GM23248 (cell line): Measurements from ENCODE around the gene SPC25. TPM values are rescaled to one million over a fixed set of nuclear protein-coding genes. Genes with fewer than 3 reads are reported as not detected.

Source experiments
- DNase-seq: peaks from one replicate; pipeline ENCODE4 v3.0.0-alpha.2; 2015
- H2AFZ ChIP-seq: fragments of 200-600 bp; sonication (generic); 2 replicates; pipeline ENCODE4 v1.6.1; 2016; ENCODE audit warnings: antibody characterized with exemption
- H3F3A ChIP-seq: fragments of 200-600 bp; sonication (generic); 2 replicates; pipeline ENCODE4 v1.6.1; 2016; ENCODE audit warnings: mild to moderate bottlenecking, antibody characterized with exemption, mixed run types; ENCODE audit not compliant: insufficient read depth
- H3K27ac ChIP-seq: fragments of 200-600 bp; sonication (generic); 2 replicates; pipeline ENCODE4 v1.5.1; 2016; ENCODE audit warnings: mild to moderate bottlenecking
- H3K27me3 ChIP-seq: fragments of 200-600 bp; sonication (generic); replicated peaks from 2 replicates; pipeline ENCODE4 v1.6.1; 2016; ENCODE audit warnings: mild to moderate bottlenecking; ENCODE audit not compliant: insufficient read depth
- H3K36me3 ChIP-seq: fragments of 200-600 bp; sonication (generic); 2 replicates; pipeline ENCODE4 v1.6.1; 2016; ENCODE audit warnings: low read depth, mild to moderate bottlenecking
- H3K4me1 ChIP-seq: fragments of 200-600 bp; sonication (generic); 2 replicates; pipeline ENCODE4 v1.6.1; 2016; ENCODE audit warnings: mild to moderate bottlenecking; ENCODE audit not compliant: insufficient read depth
- H3K4me2 ChIP-seq: fragments of 200-600 bp; sonication (generic); one replicate; pipeline ENCODE4 v1.6.1; 2016; ENCODE audit warnings: mild to moderate bottlenecking; ENCODE audit not compliant: unreplicated experiment
- H3K4me3 ChIP-seq: fragments of 200-600 bp; sonication (generic); 2 replicates; pipeline ENCODE4 v1.5.1; 2016; ENCODE audit warnings: mild to moderate bottlenecking
- H3K79me2 ChIP-seq: fragments of 200-600 bp; sonication (generic); 2 replicates; pipeline ENCODE4 v1.6.1; 2016; ENCODE audit warnings: mild to moderate bottlenecking; ENCODE audit not compliant: insufficient read depth
- H3K9ac ChIP-seq: fragments of 200-600 bp; sonication (generic); 2 replicates; pipeline ENCODE4 v1.6.1; 2016; ENCODE audit warnings: mild to moderate bottlenecking
- H3K9me2 ChIP-seq: fragments of 200-600 bp; sonication (generic); 2 replicates; pipeline ENCODE4 v1.6.1; 2016; ENCODE audit warnings: mixed run types, mild to moderate bottlenecking, moderate library complexity; ENCODE audit not compliant: insufficient read depth
- H3K9me3 ChIP-seq: fragments of 200-600 bp; sonication (generic); one replicate; pipeline ENCODE4 v1.6.1; 2017; ENCODE audit warnings: low read depth
- H4K20me1 ChIP-seq: fragments of 200-600 bp; sonication (generic); 2 replicates; pipeline ENCODE4 v1.6.0; 2016; ENCODE audit not compliant: insufficient read depth
- EZH2 ChIP-seq: fragments of 200-600 bp; sonication (generic); IDR thresholded peaks from 2 replicates; pipeline ENCODE4 v1.6.1; 2018; ENCODE audit warnings: antibody characterized with exemption, mild to moderate bottlenecking; ENCODE audit not compliant: insufficient read depth, poor library complexity, severe bottlenecking
- EZH2phosphoT487 ChIP-seq: fragments of 200-600 bp; sonication (generic); IDR thresholded peaks from 2 replicates; pipeline ENCODE4 v1.6.1; 2018; ENCODE audit warnings: antibody characterized with exemption, moderate library complexity, mild to moderate bottlenecking, low read depth; ENCODE audit not compliant: insufficient read depth
- WGBS, 2 experiments: methylation state at CpG; one replicate each; pipeline ENCODE4 v1.1.6; 2015 to 2017; ENCODE audit warnings: low lambda C conversion rate in 2 of 2, low coverage in 1 of 2; ENCODE audit errors: missing lambda C conversion rate in 2 of 2; 5-methylcytosine and 5-hydroxymethylcytosine counted together
- in situ Hi-C: fragments of 300-500 bp; cut with MboI; formaldehyde crosslinking; loops from 2 replicates; pipeline ENCODE4 v1.15.0; 2020
- polyA plus RNA-seq: library from polyadenylated mRNA; unstranded; fragments of >200 nt; fragmentation: Nextera tagmentation; extraction: Ambion mirVana; gene quantifications from 2 replicates; pipeline ENCODE4 v1.2.1, GENCODE V29; 2016
- total RNA-seq: library from RNA; depleted of rRNA; stranded (reverse); fragments of >200 nt; shearing (Covaris generic); gene quantifications from 2 replicates; pipeline ENCODE4 v1.2.3, GENCODE V29; 2014

The SPC25 gene
- total and polyA plus RNA-seq, 2 experiments from 2014 or later: 3.7 to 11.8 TPM

DNA sequence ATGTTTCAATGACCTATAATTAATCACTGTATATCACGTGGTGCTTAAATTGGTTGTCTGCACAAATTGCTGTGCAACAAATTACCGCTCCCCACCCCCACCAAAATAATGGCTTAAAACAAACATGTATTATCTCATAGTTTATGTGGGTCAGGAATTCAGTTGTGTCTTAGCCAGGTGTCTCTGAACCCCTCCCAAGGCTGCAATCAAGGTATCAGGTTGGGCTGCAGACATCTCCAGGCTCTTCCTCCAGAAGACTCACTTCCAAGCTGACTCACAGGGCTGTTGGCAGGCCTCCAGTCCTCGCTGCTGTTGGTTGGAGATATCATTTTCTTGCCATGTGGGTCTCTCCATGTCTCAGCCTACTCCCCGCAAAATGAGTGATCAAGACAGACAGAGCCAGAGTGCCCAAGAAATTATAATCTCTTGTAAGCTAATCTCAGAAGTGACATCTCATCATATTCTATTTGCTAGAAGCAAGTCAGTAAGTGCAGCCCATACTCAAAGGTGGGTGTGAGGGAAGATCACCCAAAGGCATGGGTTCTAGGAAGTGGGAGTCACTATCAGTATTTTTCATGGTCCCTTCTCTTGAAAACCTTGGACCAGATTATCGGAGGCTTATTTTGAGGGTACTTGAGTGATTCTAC is 38.4 kb downstream of the SPC25 start:
- no peaks in the 10 kb centered on the region for H3K4me1 ChIP-seq
- no peaks in the 10 kb centered on the region for H3K79me2 ChIP-seq
- no peaks in the 10 kb centered on the region for H4K20me1 ChIP-seq
- no peak overlapping the region for H3K9ac ChIP-seq
- WGBS, 2 experiments: 80 to 82% methylated on average over 5 of the region's 5 CpGs
- no peaks in the 10 kb centered on the region for H3K9me3 ChIP-seq
- in situ Hi-C loops: no loop called here
- peak; percentile 65 for DNase-seq
- no peaks in the 10 kb centered on the region for H3K27me3 ChIP-seq
- no peaks in the 10 kb centered on the region for H3F3A ChIP-seq
- no peak overlapping the region for H3K27ac ChIP-seq
- no peak overlapping the region for H3K4me3 ChIP-seq
- H3K4me2 ChIP-seq: no peak overlapping the region
- no peak for TF ChIP-seq EZH2
- no peak for TF ChIP-seq EZH2phosphoT487
- H3K9me2 ChIP-seq: no peaks in the 10 kb centered on the region
- no peaks in the 10 kb centered on the region for H3K36me3 ChIP-seq
- H2AFZ ChIP-seq: no peak overlapping the region

- no peak for TF ChIP-seq EZH2
- no peak for TF ChIP-seq EZH2phosphoT487
- no peak for DNase-seq
- H3K27me3 ChIP-seq: no peaks in the 10 kb centered on the region
- H2AFZ ChIP-seq: no peak overlapping the region
- no peak overlapping the region for H3K4me3 ChIP-seq
- no peak overlapping the region for H3K9ac ChIP-seq
- H4K20me1 ChIP-seq: no peaks in the 10 kb centered on the region
- H3K4me1 ChIP-seq: no peaks in the 10 kb centered on the region
- H3K9me2 ChIP-seq: no peaks in the 10 kb centered on the region
- no peaks in the 10 kb centered on the region for H3K79me2 ChIP-seq
- H3K9me3 ChIP-seq: no peaks in the 10 kb centered on the region
- in situ Hi-C loops: no loop called here
- no peaks in the 10 kb centered on the region for H3K36me3 ChIP-seq
- H3K4me2 ChIP-seq: no peak overlapping the region
- no peak overlapping the region for H3K27ac ChIP-seq
- H3F3A ChIP-seq: no peaks in the 10 kb centered on the region
Observed at GRCh38 chr2:168850846-168851245, 39.4 kb downstream of the SPC25 start.

DNA sequence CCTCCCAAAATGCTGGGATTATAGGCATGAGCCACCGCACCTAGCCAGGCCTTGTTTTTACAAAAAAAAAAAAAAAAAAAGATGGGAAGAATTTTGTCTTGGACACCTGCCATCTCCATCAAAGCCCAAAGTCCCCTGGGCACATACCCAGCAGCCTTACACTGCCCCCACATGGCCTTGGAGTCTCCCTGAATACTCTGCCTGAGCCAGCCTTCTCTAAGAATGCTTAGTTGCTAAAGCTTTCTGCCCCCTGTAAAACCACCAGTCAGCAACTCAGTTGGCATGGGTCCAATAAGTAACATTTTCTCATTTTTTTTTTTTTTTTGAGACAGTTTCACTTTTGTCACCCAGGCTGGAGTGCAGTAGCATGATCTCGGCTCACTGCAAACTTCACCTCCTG is 40.6 kb downstream of the SPC25 start:
- whole genome bisulfite sequencing, 2 experiments: 87 to 98% methylated on average over 2 of the region's 2 CpGs
- H4K20me1 ChIP-seq: no peaks in the 10 kb centered on the region
- no peak overlapping the region for H3K4me2 ChIP-seq
- DNase-seq: peak; percentile 18
- in situ Hi-C loops: no loop called here
- H3K4me3 ChIP-seq: no peak overlapping the region
- no peaks in the 10 kb centered on the region for H3K4me1 ChIP-seq
- H3F3A ChIP-seq: no peaks in the 10 kb centered on the region
- no peak overlapping the region for H3K9ac ChIP-seq
- H3K27ac ChIP-seq: no peak overlapping the region
- no peaks in the 10 kb centered on the region for H3K9me3 ChIP-seq
- H3K9me2 ChIP-seq: no peaks in the 10 kb centered on the region
- H3K36me3 ChIP-seq: no peaks in the 10 kb centered on the region
- H3K79me2 ChIP-seq: no peaks in the 10 kb centered on the region
- no peak for TF ChIP-seq EZH2
- TF ChIP-seq EZH2phosphoT487: no peak
- H3K27me3 ChIP-seq: no peaks in the 10 kb centered on the region
- H2AFZ ChIP-seq: no peak overlapping the region

DNA sequence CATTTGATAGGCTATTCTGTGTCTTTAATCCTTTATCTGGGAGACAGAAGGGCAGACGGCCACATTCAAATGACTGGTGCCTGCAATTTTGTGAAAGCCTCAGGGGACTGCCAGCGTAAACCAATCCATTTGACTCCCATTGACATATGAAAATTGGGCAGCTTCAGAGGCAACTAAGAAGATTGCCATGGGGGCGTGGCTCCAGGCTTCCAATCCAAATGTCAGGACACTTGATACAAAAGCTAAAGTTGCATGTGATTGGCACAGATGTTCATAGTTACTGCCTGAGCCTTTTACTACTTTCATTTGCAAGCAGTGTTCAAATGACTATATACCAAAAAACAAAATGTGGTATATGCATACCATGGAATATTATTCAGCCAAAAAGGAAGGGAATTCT is 42.0 kb downstream of the SPC25 start:
- in situ Hi-C loops: no loop called here

GRCh38 chr2:168843253-168843652 is 47.0 kb downstream of the SPC25 start:
- in situ Hi-C loops: no loop called here
- DNase-seq: no peak
- Histone ChIP-seq H2AFZ (no peak overlapping the region), H3K27me3 (no peaks in the 10 kb centered on the region), H3K9me2 (no peaks in the 10 kb centered on the region), H4K20me1 (no peaks in the 10 kb centered on the region), H3K4me3 (no peak overlapping the region), H3K79me2 (no peaks in the 10 kb centered on the region), H3K9ac (no peak overlapping the region), H3K27ac (no peak overlapping the region), H3K36me3 (no peaks in the 10 kb centered on the region), H3K9me3 (no peaks in the 10 kb centered on the region), H3K4me1 (no peaks in the 10 kb centered on the region), H3K4me2 (no peak overlapping the region), H3F3A (no peaks in the 10 kb centered on the region)
- TF ChIP-seq EZH2: no peak
- no peak for TF ChIP-seq EZH2phosphoT487
- 76 to 81% methylated on average over 3 of the region's 3 CpGs for WGBS, 2 experiments

More for the DNA sequence above, 42.0 kb downstream of the SPC25 start:
- H3F3A ChIP-seq: no peaks in the 10 kb centered on the region
- H3K27ac ChIP-seq: no peak overlapping the region
- H3K9ac ChIP-seq: no peak overlapping the region
- H3K27me3 ChIP-seq: no peaks in the 10 kb centered on the region
- DNase-seq: no peak
- H3K36me3 ChIP-seq: no peaks in the 10 kb centered on the region
- H3K9me3 ChIP-seq: no peaks in the 10 kb centered on the region
- H3K4me2 ChIP-seq: no peak overlapping the region
- no peak overlapping the region for H3K4me3 ChIP-seq
- H4K20me1 ChIP-seq: no peaks in the 10 kb centered on the region
- H2AFZ ChIP-seq: no peak overlapping the region
- H3K79me2 ChIP-seq: no peaks in the 10 kb centered on the region
- H3K9me2 ChIP-seq: no peaks in the 10 kb centered on the region
- no peaks in the 10 kb centered on the region for H3K4me1 ChIP-seq
- TF ChIP-seq EZH2phosphoT487 (no peak), EZH2 (no peak)
- 71 to 72% methylated on average over 3 of the region's 3 CpGs for WGBS, 2 experiments
